NCI-H1105 (cell line): Measurements from ENCODE around the gene TCEAL4.
"Not testable (repeated sequence)": the region's sequence is repeated elsewhere in the genome, so short reads cannot be mapped to it uniquely, and the experiment has no call there.

Experiments
- DNase-seq: peaks from one replicate; lab custom pipeline; 2025; lab: John Stamatoyannopoulos, UW

TCEAL4 gene

GRCh38 chrX:103592295-103592694 is 7.0 kb downstream of the TCEAL4 start:
- DNase-seq: not testable (repeated sequence)

- DNase-seq: not testable (repeated sequence)
These were observed 9.9 kb downstream of the TCEAL4 start for GRCh38 chrX:103595202-103595601.

- DNase-seq: peak; percentile 26
These were observed 22.3 kb downstream of the TCEAL4 start, which contains the start of gene TCEAL3 for GRCh38 chrX:103607364-103608305. Gene TCEAL3, plus strand, starts transcription at chrX:103607963. Its CDS starts 1,102 bp downstream, at chrX:103609065.

GRCh38 chrX:103608306-103608963 is 23.1 kb downstream of the TCEAL4 start:
- DNase-seq: no peak

- DNase-seq: no peak
These were observed 25.0 kb downstream of the TCEAL4 start for GRCh38 chrX:103610282-103610681.

DNA sequence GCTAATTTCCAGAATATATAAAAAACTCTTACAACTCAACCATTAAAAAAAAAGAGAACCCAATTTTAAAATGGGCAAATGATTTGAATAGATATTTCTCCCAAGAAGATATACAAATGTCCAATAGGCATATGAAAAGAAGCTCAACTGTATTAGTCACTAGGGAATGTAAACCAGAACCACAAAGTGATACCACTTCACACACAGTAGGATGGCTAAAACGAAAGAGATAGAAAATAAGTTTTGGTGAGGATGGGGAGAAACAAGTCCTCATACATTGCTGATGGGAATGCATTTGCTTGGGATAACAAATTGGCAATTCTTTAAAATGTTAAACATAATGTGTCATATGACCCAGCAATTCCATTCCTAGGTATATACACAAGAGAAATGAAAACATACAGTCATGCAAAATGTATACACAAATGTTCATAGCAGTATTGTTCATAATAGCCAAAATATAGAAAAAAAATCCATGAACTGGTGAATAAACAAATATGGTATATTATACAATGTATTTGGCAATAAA is 28.1 kb downstream of the TCEAL4 start:
- no peak for DNase-seq

- no peak for DNase-seq
These were observed 29.7 kb downstream of the TCEAL4 start for GRCh38 chrX:103614999-103615398.

GRCh38 chrX:103615781-103616371 is 30.6 kb downstream of the TCEAL4 start:
- DNase-seq: no peak

DNA sequence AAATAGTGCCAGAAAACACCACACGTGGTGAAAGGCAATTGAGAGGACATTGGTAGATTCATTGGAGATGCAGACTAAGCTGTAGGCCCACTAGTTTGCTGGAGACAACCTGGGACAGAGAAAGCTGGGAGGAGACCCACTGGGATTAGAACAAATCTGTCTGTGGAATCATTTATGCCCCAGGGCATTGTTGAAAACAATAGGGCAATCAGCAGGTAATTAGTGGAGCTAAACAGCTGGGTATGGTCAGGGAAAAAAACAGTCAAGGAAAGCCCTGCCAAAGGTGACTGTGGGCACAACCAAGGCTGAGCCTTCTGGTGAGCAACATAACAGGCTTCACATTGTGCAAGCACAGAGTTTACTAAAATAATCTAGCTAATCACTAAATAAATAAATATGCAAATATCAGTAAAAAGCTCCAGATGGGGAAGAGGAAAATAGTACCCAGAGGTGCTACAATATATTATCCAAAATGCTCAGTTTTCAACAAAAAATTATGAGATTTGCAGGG is 31.4 kb downstream of the TCEAL4 start:
- DNase-seq: no peak

GRCh38 chrX:103624111-103624510 is 38.8 kb downstream of the TCEAL4 start:
- DNase-seq: no peak

GRCh38 chrX:103626855-103627254 is 41.5 kb downstream of the TCEAL4 start:
- DNase-seq: no peak

DNA sequence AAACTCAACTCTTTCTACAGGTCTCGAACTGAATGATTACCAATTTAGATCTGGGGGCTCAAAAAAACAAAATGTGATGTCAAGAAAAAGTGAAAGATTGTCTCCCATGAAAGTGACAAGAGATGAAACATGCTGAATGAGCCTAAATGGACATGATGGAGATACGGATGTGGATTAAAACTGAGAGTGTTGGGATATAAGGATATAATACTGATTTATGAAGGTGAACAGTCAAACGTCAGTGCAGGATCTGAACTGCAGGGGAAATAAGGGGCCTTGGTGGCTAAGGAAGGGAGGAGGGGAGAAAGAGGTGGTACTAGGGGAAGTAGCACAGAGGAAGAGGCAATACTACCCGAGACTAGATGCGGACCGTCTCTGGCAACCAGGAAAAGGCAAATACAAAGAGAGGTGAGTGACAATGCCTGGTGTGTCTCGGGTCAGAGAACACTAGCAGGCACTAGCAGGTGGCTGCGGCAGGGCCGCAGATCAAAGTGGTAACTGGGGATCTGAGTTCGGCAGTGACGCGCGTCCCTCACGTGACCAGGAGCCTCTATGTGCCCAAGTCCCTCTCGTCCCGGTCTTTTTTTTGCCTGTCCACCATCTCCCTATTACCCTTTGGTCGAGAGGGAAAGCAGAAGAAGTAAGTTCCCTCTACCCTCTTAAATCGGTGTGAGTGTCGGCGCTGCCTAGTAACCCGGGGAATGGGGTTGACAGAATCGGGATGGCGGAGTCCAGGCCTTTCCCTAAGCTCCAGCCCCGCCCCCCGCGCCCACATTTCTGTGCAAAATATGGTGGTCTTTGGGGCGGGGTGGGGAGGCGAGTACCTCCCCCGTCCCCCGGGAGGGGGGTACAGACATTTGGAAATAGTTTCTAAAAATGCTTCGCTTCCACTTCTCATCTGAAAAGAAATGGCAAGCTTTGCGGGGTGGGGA is 43.3 kb downstream of the TCEAL4 start, which contains the start of gene TCEAL1:
TCEAL1 (plus strand) TSS at position 590 of the 932 bp plus-strand sequence. CDS start 942 bp downstream, outside the sequence.
- peak; percentile 52 for DNase-seq

DNA sequence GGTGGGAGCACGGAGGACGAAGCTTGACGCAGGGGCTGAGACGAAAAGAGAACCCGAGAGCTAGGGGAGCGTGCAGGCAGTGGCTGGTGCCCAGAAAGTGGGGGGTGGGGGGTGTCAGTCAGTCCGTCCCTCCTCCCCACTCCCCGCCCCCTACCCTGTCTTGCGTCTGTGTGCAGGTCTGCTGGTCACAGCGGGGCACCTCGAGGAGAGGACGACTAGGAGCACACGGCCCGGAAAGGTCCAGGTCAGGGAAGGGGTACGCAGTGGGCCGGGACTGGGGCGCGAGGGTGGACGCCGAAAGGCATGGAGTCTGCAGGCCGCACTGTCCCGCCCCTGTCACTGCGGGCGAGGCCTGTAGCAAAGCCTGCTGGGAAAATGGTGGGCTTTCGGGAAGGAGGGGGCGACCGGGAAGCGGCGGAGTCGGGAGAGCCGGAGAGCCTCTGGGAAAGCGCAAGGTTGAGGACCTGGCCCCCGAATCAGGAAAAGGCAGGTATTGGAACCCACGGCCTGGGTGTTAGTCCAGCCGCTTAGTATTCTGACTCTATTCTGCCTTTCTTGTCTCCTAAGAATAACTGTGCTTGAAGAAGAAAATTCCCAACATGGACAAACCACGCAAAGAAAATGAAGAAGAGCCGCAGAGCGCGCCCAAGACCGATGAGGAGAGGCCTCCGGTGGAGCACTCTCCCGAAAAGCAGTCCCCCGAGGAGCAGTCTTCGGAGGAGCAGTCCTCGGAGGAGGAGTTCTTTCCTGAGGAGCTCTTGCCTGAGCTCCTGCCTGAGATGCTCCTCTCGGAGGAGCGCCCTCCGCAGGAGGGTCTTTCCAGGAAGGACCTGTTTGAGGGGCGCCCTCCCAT is 44.2 kb downstream of the TCEAL4 start:
- peak; percentile 25 for DNase-seq

DNA sequence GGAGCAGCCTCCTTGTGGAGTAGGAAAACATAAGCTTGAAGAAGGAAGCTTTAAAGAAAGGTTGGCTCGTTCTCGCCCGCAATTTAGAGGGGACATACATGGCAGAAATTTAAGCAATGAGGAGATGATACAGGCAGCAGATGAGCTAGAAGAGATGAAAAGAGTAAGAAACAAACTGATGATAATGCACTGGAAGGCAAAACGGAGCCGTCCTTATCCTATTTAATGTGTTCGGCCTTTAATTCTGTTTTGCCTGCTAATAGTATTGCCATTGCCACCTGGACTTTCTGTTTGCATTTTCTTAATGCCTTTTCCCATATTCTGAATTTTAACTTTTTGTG is 44.8 kb downstream of the TCEAL4 start:
- no peak for DNase-seq

- DNase-seq: no peak
These were observed 45.8 kb downstream of the TCEAL4 start for GRCh38 chrX:103631145-103631544.

GRCh38 chrX:103635436-103635835 is 50.1 kb downstream of the TCEAL4 start:
- no peak for DNase-seq
